Lung (tissue), 12 donors: ENCODE data around the gene MINPP1. TPM values are rescaled to one million over a fixed set of nuclear protein-coding genes. Genes with fewer than 3 reads are reported as not detected.
"Not testable (repeated sequence)": the region's sequence is repeated elsewhere in the genome, so short reads cannot be mapped to it uniquely, and the experiment has no call there.

ENCODE experiments used
- ATAC-seq: fragments of 200-7000 bp; cut with Tn5 transposase; one replicate; pipeline ENCODE4 v1.9.1; 2020; ENCODE audit warnings: moderate number of reproducible peaks; ENCODE audit not compliant: insufficient read depth, low FRiP score
- DNase-seq, 3 donors: peaks; one replicate each; pipeline ENCODE4 v3.0.0-alpha.2; 2013 to 2017
- H3K27ac ChIP-seq, 2 donors: one replicate each; pipeline ENCODE4 v1.5.1; 2013; ENCODE audit warnings: mild to moderate bottlenecking in 2 of 2, moderate library complexity in 2 of 2, control low read depth in 1 of 2, inconsistent platforms in 1 of 2, low read depth in 1 of 2, low read length in 1 of 2
- H3K27me3 ChIP-seq, 3 donors: one replicate each; pipeline ENCODE4 v1.5.1; 2013; ENCODE audit warnings: low read length in 2 of 3; ENCODE audit not compliant: control insufficient read depth in 3 of 3, insufficient read depth in 3 of 3
- H3K36me3 ChIP-seq, 4 donors: one replicate each; pipeline ENCODE4 v1.5.1; 2013; ENCODE audit warnings: low read length in 4 of 4, mild to moderate bottlenecking in 1 of 4, moderate library complexity in 1 of 4; ENCODE audit not compliant: control insufficient read depth in 4 of 4, insufficient read depth in 4 of 4
- H3K4me1 ChIP-seq, 5 donors: one replicate each; pipeline ENCODE4 v1.5.1; 2013; ENCODE audit warnings: low read length in 5 of 5, mild to moderate bottlenecking in 2 of 5, moderate library complexity in 1 of 5; ENCODE audit not compliant: control insufficient read depth in 5 of 5, insufficient read depth in 5 of 5
- H3K4me3 ChIP-seq: one replicate; pipeline ENCODE4 v1.5.1; 2013; ENCODE audit warnings: mild to moderate bottlenecking, control low read depth, moderate library complexity
- H3K9ac ChIP-seq, 2 donors: one replicate each; pipeline ENCODE4 v1.5.1; 2013; ENCODE audit warnings: low read length in 2 of 2, control low read depth in 1 of 2; ENCODE audit not compliant: insufficient read depth in 1 of 2
- H3K9me3 ChIP-seq, 4 donors: one replicate each; pipeline ENCODE4 v1.5.1; 2013; ENCODE audit warnings: low read length in 3 of 4, mild to moderate bottlenecking in 1 of 4, moderate library complexity in 1 of 4; ENCODE audit not compliant: control insufficient read depth in 4 of 4, insufficient read depth in 3 of 4
- WGBS, 2 donors: extraction: QIAGEN DNeasy Blood & Tissue Kit; methylation state at CpG; one replicate each; pipeline ENCODE4 v1.1.7; 2013; 5-methylcytosine and 5-hydroxymethylcytosine counted together
- polyA plus RNA-seq, 2 donors: library from polyadenylated mRNA; stranded (reverse); fragments of 200-250 nt; gene quantifications; one replicate each; pipeline ENCODE4 v1.2.1, GENCODE V29; 2013
- total RNA-seq, 2 donors: library from RNA; depleted of rRNA in 1 of 2; stranded (reverse); fragments of >200 nt in 1 of 2; gene quantifications; one replicate each; pipeline ENCODE4 v1.2.1, GENCODE V29; 2014 to 2021
- TF ChIP-seq, protein P1 (sequence below): IDR thresholded peaks from 2 replicates; pipeline ENCODE4 v1.5.1; 2012; ENCODE audit warnings: mild to moderate bottlenecking; ENCODE audit errors: control extremely low read depth, extremely low read depth
- donor health status: control.
- donor health status: control.
- donor health status: Bipolar disorder and iron deficiency.
- donor health status: healthy.
- donor health status: DM: yes; HTN: yes; CAD: no.

The MINPP1 gene
- total and polyA plus RNA-seq, 4 donors: 8.2 to 31.2 (median 12.4) TPM

- no peak for DNase-seq
- TF ChIP-seq, protein P1, sequence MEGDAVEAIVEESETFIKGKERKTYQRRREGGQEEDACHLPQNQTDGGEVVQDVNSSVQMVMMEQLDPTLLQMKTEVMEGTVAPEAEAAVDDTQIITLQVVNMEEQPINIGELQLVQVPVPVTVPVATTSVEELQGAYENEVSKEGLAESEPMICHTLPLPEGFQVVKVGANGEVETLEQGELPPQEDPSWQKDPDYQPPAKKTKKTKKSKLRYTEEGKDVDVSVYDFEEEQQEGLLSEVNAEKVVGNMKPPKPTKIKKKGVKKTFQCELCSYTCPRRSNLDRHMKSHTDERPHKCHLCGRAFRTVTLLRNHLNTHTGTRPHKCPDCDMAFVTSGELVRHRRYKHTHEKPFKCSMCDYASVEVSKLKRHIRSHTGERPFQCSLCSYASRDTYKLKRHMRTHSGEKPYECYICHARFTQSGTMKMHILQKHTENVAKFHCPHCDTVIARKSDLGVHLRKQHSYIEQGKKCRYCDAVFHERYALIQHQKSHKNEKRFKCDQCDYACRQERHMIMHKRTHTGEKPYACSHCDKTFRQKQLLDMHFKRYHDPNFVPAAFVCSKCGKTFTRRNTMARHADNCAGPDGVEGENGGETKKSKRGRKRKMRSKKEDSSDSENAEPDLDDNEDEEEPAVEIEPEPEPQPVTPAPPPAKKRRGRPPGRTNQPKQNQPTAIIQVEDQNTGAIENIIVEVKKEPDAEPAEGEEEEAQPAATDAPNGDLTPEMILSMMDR: no peak
- Histone ChIP-seq H3K4me1 (peaks cover 0 to 26% (median 10%) of the 10 kb centered on the region in 5 donors), H3K4me3 (no peak overlapping the region), H3K27ac (no peak overlapping the region), H3K9ac (no peak overlapping the region), H3K36me3 (no peaks in the 10 kb centered on the region), H3K9me3 (peaks cover 0 to 2% (median 0%) of the 10 kb centered on the region in 4 donors), H3K27me3 (no peaks in the 10 kb centered on the region)
- 94 to 99% methylated on average over 2 of the region's 2 CpGs for WGBS, 2 donors
- ATAC-seq: no peak
Observed at GRCh38 chr10:87590705-87591588, 86.3 kb downstream of the MINPP1 start.

DNA sequence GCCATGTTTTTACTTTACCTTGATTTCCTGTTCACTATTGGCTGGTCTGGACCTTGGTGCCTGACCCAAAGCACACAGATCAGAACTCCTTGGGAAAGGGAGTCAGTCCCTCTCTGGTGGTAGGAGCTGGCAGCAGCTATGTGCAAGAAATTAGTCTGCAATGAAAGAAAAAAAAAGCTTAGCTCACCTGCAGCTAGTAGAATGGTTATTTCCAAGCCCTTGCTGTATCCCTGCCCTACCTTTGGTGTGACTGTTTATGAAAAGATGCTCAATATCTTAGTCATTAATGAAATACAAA lies 86.8 kb downstream of the MINPP1 start:
- ATAC-seq (no peak), DNase-seq (no peak)
- H3K9ac ChIP-seq: no peak overlapping the region
- no peaks in the 10 kb centered on the region for H3K27me3 ChIP-seq
- H3K4me3 ChIP-seq: no peak overlapping the region
- TF ChIP-seq, protein P1: no peak
- H3K36me3 ChIP-seq: no peaks in the 10 kb centered on the region
- no peak overlapping the region for H3K27ac ChIP-seq
- H3K4me1 ChIP-seq: peaks cover 0 to 26% (median 10%) of the 10 kb centered on the region in 5 donors
- H3K9me3 ChIP-seq: peaks cover 0 to 2% (median 0%) of the 10 kb centered on the region in 4 donors

DNA sequence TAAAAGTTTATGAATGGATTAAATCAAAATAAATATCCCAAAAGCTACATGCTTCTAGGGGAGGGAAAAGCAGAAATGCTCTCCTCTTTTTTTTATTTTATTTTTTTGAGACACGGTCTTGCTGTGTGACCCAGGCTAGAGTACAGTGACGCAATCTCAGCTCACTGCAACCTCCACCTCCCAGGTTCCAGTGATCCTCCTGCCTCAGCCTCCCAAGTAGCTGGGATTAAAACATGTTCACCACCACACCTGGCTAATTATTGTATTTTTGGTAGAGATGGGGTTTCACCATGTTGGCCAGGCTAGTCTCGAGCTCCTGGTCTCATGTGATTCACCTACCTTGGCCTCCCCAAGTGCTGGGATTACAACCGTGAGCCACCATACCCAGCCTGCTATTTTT lies 88.2 kb downstream of the MINPP1 start:
- peaks cover 0 to 26% (median 10%) of the 10 kb centered on the region in 5 donors for H3K4me1 ChIP-seq
- H3K4me3 ChIP-seq, H3K9ac ChIP-seq, H3K27ac ChIP-seq, H3K9me3 ChIP-seq, ATAC-seq, H3K36me3 ChIP-seq, DNase-seq, H3K27me3 ChIP-seq: not testable (repeated sequence)
- 85 to 89% methylated on average over 4 of the region's 4 CpGs for WGBS, 2 donors

GRCh38 chr10:87593702-87594101 lies 89.0 kb downstream of the MINPP1 start:
- H3K4me1 ChIP-seq: peaks cover 0 to 26% (median 10%) of the 10 kb centered on the region in 5 donors
- no peaks in the 10 kb centered on the region for H3K27me3 ChIP-seq
- peaks cover 0 to 2% (median 0%) of the 10 kb centered on the region in 4 donors for H3K9me3 ChIP-seq
- no peaks in the 10 kb centered on the region for H3K36me3 ChIP-seq
- H3K9ac ChIP-seq: no peak overlapping the region
- ATAC-seq (no peak), DNase-seq (peak in 2 of 3 donors; percentile 78 to 89)
- H3K27ac ChIP-seq: no peak overlapping the region
- no peak overlapping the region for H3K4me3 ChIP-seq
- TF ChIP-seq, protein P1: no peak
